ENCODE data around the gene ATP10A. TPM values are rescaled to one million over a fixed set of nuclear protein-coding genes. Genes with fewer than 3 reads are reported as not detected.
"Not testable (repeated sequence)": the region's sequence is repeated elsewhere in the genome, so short reads cannot be mapped to it uniquely, and the experiment has no call there.

ATP10A gene
- total RNA-seq, 1 experiment from 2014 or later, result 0.02 TPM

DNA sequence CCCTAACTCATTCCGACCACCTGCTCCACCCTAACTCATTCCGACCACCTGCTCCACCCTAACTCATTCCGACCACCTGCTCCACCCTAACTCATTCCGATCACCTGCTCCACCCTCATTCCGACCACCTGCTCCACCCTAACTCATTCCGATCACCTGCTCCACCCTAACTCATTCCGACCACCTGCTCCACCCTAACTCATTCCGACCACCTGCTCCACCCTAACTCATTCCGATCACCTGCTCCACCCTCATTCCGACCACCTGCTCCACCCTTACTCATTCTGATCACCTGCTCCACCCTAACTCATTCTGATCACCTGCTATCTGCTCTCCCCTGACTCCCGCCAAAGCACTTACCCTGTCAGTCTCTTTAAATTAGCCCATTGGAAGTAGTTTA is 104.5 kb downstream of the ATP10A start:
- H3K27me3 ChIP-seq (ENCODE audit: insufficient read depth, low read length); intact Hi-C loops (cut with micrococcal nuclease); H3K79me2 ChIP-seq (ENCODE audit: insufficient read depth, low read length); BruUV-seq (replicated peaks); H3K36me3 ChIP-seq (ENCODE audit: control insufficient read depth in 1 of 2, insufficient read depth in 2 of 2, low read length in 2 of 2); H4K20me1 ChIP-seq (ENCODE audit: insufficient read depth); H3K4me2 ChIP-seq (ENCODE audit: low read length); ATAC-seq; H3K27ac ChIP-seq (ENCODE audit: low read depth, low read length); H3K9ac ChIP-seq (ENCODE audit: low read length); POLR2A ChIA-PET; DNase-seq (ENCODE audit: low read depth, low spot score); H3K4me3 ChIP-seq (replicated peaks in 1 of 2; ENCODE audit: low read depth in 1 of 2, low read length in 2 of 2); H3K9me2 ChIP-seq (ENCODE audit: insufficient read depth); RAD21 ChIA-PET (ENCODE audit: low non-redundant PET in 1 of 2, low total read pairs in 2 of 2, uncharacterized antibody in 2 of 2, unreplicated experiment in 2 of 2); CTCF ChIA-PET; H3K4me1 ChIP-seq (ENCODE audit: control insufficient read depth in 1 of 2, insufficient read depth in 2 of 2, low read length in 2 of 2); H2AFZ ChIP-seq (ENCODE audit: low read depth, low read length, poor library complexity, severe bottlenecking): not testable (repeated sequence)
- peaks cover 0 to 25% of the 10 kb centered on the region in 2 experiments; a peak in 2 of 4 replicates for H3K9me3 ChIP-seq (ENCODE audit: control insufficient read depth in 1 of 2, insufficient read depth in 1 of 2, low read depth in 1 of 2, low read length in 2 of 2)

DNA sequence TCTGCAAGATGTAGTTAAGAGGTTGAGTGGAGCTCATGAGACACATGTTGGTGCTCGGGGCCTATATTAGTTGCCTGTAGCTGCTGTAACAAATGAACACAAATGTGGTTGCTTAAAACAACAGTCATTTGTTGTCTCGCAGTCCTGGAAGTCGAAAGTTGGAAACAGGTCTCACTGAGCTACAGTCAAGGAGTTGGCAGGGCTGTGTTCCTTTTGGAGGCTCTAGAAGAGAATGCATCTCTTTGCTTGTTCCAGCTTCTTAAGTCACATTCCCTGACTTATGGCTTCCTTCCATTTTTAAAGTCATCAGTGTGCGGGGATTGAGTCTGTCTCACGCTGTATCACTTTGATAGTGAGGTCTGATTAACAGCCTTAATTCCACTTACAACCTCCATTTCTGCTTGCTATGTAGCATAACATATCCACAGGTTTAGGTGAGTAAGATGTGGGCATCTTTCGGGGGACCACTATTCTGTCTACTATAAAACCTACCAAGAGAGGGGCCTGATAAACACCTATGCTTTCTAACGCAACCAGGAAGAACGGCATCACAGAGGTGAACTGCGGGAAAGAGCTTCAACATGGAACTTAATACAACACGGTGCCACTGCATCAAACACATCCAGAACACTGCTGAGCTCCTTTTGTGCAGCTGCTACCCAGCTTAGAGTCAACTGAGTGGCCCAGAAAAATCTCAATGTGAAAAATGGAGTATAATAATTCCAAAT is 119.4 kb downstream of the ATP10A start:
- CTCF ChIA-PET, result no interaction called here
- POLR2A ChIA-PET, result no interaction called here

More for the DNA sequence above, 119.4 kb downstream of the ATP10A start:
- H3K9me3 ChIP-seq (ENCODE audit: control insufficient read depth in 1 of 2, insufficient read depth in 1 of 2, low read depth in 1 of 2, low read length in 2 of 2), result peaks cover 9 to 20% of the 10 kb centered on the region in 2 experiments; a peak in 2 of 4 replicates
- ATAC-seq (no peak), DNase-seq (ENCODE audit: low read depth, low spot score) (no peak)
- no peaks in the 10 kb centered on the region for H3K4me1 ChIP-seq (ENCODE audit: control insufficient read depth in 1 of 2, insufficient read depth in 2 of 2, low read length in 2 of 2)
- H3K79me2 ChIP-seq (ENCODE audit: insufficient read depth, low read length), result no peaks in the 10 kb centered on the region
- no peak overlapping the region for H3K4me3 ChIP-seq (replicated peaks in 1 of 2; ENCODE audit: low read depth in 1 of 2, low read length in 2 of 2)
- no peak overlapping the region for H2AFZ ChIP-seq (ENCODE audit: low read depth, low read length, poor library complexity, severe bottlenecking)
- H3K27me3 ChIP-seq (ENCODE audit: insufficient read depth, low read length), result no peaks in the 10 kb centered on the region
- BruUV-seq (replicated peaks), result no TSS peak
- RAD21 ChIA-PET (ENCODE audit: low non-redundant PET in 1 of 2, low total read pairs in 2 of 2, uncharacterized antibody in 2 of 2, unreplicated experiment in 2 of 2), result no interaction called here
- no peak overlapping the region for H3K4me2 ChIP-seq (ENCODE audit: low read length)
- H3K27ac ChIP-seq (ENCODE audit: low read depth, low read length), result no peak overlapping the region
- intact Hi-C loops (cut with micrococcal nuclease), result no loop called here
- no peaks in the 10 kb centered on the region for H3K9me2 ChIP-seq (ENCODE audit: insufficient read depth)
- no peaks in the 10 kb centered on the region for H3K36me3 ChIP-seq (ENCODE audit: control insufficient read depth in 1 of 2, insufficient read depth in 2 of 2, low read length in 2 of 2)
- no peak overlapping the region for H3K9ac ChIP-seq (ENCODE audit: low read length)
- TF ChIP-seq POLR2A (IDR thresholded peaks at IDR 0.05; ENCODE audit: borderline replicate concordance, extremely low read depth, insufficient read depth, insufficient read length) (no peak), CEBPB (IDR thresholded peaks at IDR 0.05; ENCODE audit: low read depth) (no peak), YY1 (IDR thresholded peaks at IDR 0.05; ENCODE audit: extremely low read depth, insufficient replicate concordance, low read depth, low read length) (no peak), ZNF274 (IDR thresholded peaks at IDR 0.05; ENCODE audit: low read depth, low read length) (no peak), POLR2AphosphoS5 (IDR thresholded peaks at IDR 0.05; ENCODE audit: low read depth, low read length) (no peak), JUND (IDR thresholded peaks at IDR 0.05) (no peak)
- TF ChIP-seq, protein P1, sequence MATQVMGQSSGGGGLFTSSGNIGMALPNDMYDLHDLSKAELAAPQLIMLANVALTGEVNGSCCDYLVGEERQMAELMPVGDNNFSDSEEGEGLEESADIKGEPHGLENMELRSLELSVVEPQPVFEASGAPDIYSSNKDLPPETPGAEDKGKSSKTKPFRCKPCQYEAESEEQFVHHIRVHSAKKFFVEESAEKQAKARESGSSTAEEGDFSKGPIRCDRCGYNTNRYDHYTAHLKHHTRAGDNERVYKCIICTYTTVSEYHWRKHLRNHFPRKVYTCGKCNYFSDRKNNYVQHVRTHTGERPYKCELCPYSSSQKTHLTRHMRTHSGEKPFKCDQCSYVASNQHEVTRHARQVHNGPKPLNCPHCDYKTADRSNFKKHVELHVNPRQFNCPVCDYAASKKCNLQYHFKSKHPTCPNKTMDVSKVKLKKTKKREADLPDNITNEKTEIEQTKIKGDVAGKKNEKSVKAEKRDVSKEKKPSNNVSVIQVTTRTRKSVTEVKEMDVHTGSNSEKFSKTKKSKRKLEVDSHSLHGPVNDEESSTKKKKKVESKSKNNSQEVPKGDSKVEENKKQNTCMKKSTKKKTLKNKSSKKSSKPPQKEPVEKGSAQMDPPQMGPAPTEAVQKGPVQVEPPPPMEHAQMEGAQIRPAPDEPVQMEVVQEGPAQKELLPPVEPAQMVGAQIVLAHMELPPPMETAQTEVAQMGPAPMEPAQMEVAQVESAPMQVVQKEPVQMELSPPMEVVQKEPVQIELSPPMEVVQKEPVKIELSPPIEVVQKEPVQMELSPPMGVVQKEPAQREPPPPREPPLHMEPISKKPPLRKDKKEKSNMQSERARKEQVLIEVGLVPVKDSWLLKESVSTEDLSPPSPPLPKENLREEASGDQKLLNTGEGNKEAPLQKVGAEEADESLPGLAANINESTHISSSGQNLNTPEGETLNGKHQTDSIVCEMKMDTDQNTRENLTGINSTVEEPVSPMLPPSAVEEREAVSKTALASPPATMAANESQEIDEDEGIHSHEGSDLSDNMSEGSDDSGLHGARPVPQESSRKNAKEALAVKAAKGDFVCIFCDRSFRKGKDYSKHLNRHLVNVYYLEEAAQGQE (IDR thresholded peaks at IDR 0.05; ENCODE audit: low read depth), result no peak
- TF ChIP-seq, protein P2, sequence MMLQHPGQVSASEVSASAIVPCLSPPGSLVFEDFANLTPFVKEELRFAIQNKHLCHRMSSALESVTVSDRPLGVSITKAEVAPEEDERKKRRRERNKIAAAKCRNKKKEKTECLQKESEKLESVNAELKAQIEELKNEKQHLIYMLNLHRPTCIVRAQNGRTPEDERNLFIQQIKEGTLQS (IDR thresholded peaks at IDR 0.05), result no peak
- no peaks in the 10 kb centered on the region for H4K20me1 ChIP-seq (ENCODE audit: insufficient read depth)
